SK-N-SH treated with all-trans-retinoic acid at 6 μM for 48 hours (cell line): Measurements from ENCODE around the gene DDX1.
A peak's percentile ranks its signal among the peaks of the same experiment; 100 is the strongest.
"Not testable (repeated sequence)": the region's sequence is repeated elsewhere in the genome, so short reads cannot be mapped to it uniquely, and the experiment has no call there.

ENCODE experiments used
- ATAC-seq: fragments of 200-7000 bp; cut with Tn5 transposase; 3 replicates; pipeline ENCODE4 v1.9.1; 2020; ENCODE audit warnings: mild to moderate bottlenecking, moderate library complexity
- ARNTL ChIP-seq: fragments of 450-650 bp; formaldehyde crosslinking; IDR thresholded peaks from 2 replicates; pipeline ENCODE4 v1.5.0; 2020; ENCODE audit warnings: low read depth, mild to moderate bottlenecking, moderate library complexity, borderline replicate concordance
- BACH2 ChIP-seq: fragments of 250-450 bp; sonication (Bioruptor Pico); IDR thresholded peaks from 2 replicates; pipeline ENCODE4 v1.9.0; 2021; ENCODE audit warnings: mild to moderate bottlenecking, borderline replicate concordance
- CREB5 ChIP-seq: fragments of 250-450 bp; sonication (Bioruptor Pico); IDR thresholded peaks from 2 replicates; pipeline ENCODE4 v1.5.1; 2020; ENCODE audit warnings: low read depth, mild to moderate bottlenecking, moderate library complexity
- CSDC2 ChIP-seq: fragments of 250-450 bp; sonication (Bioruptor Pico); IDR thresholded peaks from 2 replicates; pipeline ENCODE4 v1.5.0; 2020; ENCODE audit warnings: mild to moderate bottlenecking, moderate library complexity
- CSRNP3 ChIP-seq: fragments of 250-450 bp; sonication (Bioruptor Pico); IDR thresholded peaks from 2 replicates; pipeline ENCODE4 v1.5.1; 2021; ENCODE audit warnings: mild to moderate bottlenecking, moderate library complexity
- ESRRG ChIP-seq: fragments of 250-450 bp; sonication (Bioruptor Pico); IDR thresholded peaks from 2 replicates; pipeline ENCODE4 v1.6.1; 2021; ENCODE audit warnings: mild to moderate bottlenecking
- GLIS3 ChIP-seq: fragments of 250-450 bp; sonication (Bioruptor Pico); IDR thresholded peaks from 2 replicates; pipeline ENCODE4 v1.5.0; 2020; ENCODE audit warnings: mild to moderate bottlenecking, moderate library complexity
- ISL1 ChIP-seq: fragments of 250-450 bp; sonication (Bioruptor Pico); IDR thresholded peaks from 2 replicates; pipeline ENCODE4 v2.1.2; 2022; ENCODE audit warnings: mild to moderate bottlenecking, moderate library complexity
- OSR1 ChIP-seq: fragments of 250-450 bp; sonication (Bioruptor Pico); IDR thresholded peaks from 2 replicates; pipeline ENCODE4 v1.8.0; 2022; ENCODE audit warnings: moderate library complexity, mild to moderate bottlenecking, inconsistent platforms
- PATZ1 ChIP-seq: fragments of 250-450 bp; sonication (Bioruptor Pico); IDR thresholded peaks from 2 replicates; pipeline ENCODE4 v1.8.0; 2020; ENCODE audit warnings: mild to moderate bottlenecking, moderate library complexity, borderline replicate concordance
- POU6F1 ChIP-seq: fragments of 250-450 bp; sonication (Bioruptor Pico); IDR thresholded peaks from 2 replicates; pipeline ENCODE4 v1.8.0; 2021; ENCODE audit warnings: low read depth, mild to moderate bottlenecking, moderate library complexity, borderline replicate concordance
- PPARA ChIP-seq: fragments of 250-450 bp; sonication (Bioruptor Pico); IDR thresholded peaks from 2 replicates; pipeline ENCODE4 v1.5.0; 2020; ENCODE audit warnings: mild to moderate bottlenecking, borderline replicate concordance
- RARB ChIP-seq: fragments of 250-450 bp; sonication (Bioruptor Pico); IDR thresholded peaks from 2 replicates; pipeline ENCODE4 v1.8.0; 2021; ENCODE audit warnings: mild to moderate bottlenecking, moderate library complexity
- SNAI2 ChIP-seq: fragments of 250-450 bp; sonication (Bioruptor Pico); IDR thresholded peaks from 2 replicates; pipeline ENCODE4 v1.5.0; 2020; ENCODE audit warnings: mild to moderate bottlenecking, moderate library complexity
- TCF4 ChIP-seq: fragments of 250-450 bp; sonication (Bioruptor Pico); IDR thresholded peaks from 2 replicates; pipeline ENCODE4 v1.8.0; 2021; ENCODE audit warnings: mild to moderate bottlenecking, moderate library complexity, borderline replicate concordance
- TOX ChIP-seq: fragments of 250-450 bp; sonication (Bioruptor Pico); IDR thresholded peaks from 2 replicates; pipeline ENCODE4 v1.8.0; 2021; ENCODE audit warnings: mild to moderate bottlenecking, moderate library complexity, borderline replicate concordance
- TSHZ2 ChIP-seq: fragments of 250-450 bp; sonication (Bioruptor Pico); IDR thresholded peaks from 2 replicates; pipeline ENCODE4 v1.5.0; 2020; ENCODE audit warnings: mild to moderate bottlenecking, moderate library complexity
- ZC3H10 ChIP-seq: fragments of 250-450 bp; sonication (Bioruptor Pico); IDR thresholded peaks from 2 replicates; pipeline ENCODE4 v1.5.1; 2021; ENCODE audit warnings: mild to moderate bottlenecking, moderate library complexity
- ZFP3 ChIP-seq: fragments of 250-450 bp; sonication (Bioruptor Pico); IDR thresholded peaks from 2 replicates; pipeline ENCODE4 v1.5.0; 2020; ENCODE audit warnings: mild to moderate bottlenecking, moderate library complexity
- ZFP30 ChIP-seq: fragments of 450-650 bp; formaldehyde crosslinking; IDR thresholded peaks from 2 replicates; pipeline ENCODE4 v1.5.0; 2022; ENCODE audit warnings: mild to moderate bottlenecking, moderate library complexity
- ZNF565 ChIP-seq: fragments of 450-650 bp; formaldehyde crosslinking; conservative IDR thresholded peaks from 2 replicates; pipeline ENCODE4 v1.5.0; 2020; ENCODE audit warnings: low read depth, mild to moderate bottlenecking, moderate library complexity
- ZNF70 ChIP-seq: fragments of 450-650 bp; formaldehyde crosslinking; IDR thresholded peaks from 2 replicates; pipeline ENCODE4 v1.5.0; 2020; ENCODE audit warnings: mild to moderate bottlenecking, moderate library complexity
- ZNF8 ChIP-seq: fragments of 450-650 bp; formaldehyde crosslinking; IDR thresholded peaks from 2 replicates; pipeline ENCODE4 v1.5.0; 2020; ENCODE audit warnings: mild to moderate bottlenecking, moderate library complexity

The DDX1 gene

GRCh38 chr2:15591692-15592463, at the start of gene DDX1:
Gene DDX1 (plus strand): TSS chr2:15591868. CDS start chr2:15591934, 66 bp downstream.
- ATAC-seq: peak; percentile 95
- TF ChIP-seq RARB (CRISPR knock-in tag) (no peak), CSDC2 (peak; percentile 92; the same call in 1 of the 2 replicates), CREB5 (CRISPR knock-in tag) (no peak), OSR1 (CRISPR knock-in tag) (no peak), ZFP3 (CRISPR knock-in tag) (peak; percentile 79), GLIS3 (CRISPR knock-in tag) (peak; percentile 67), ZNF8 (CRISPR knock-in tag) (peak; percentile 37), ISL1 (CRISPR knock-in tag) (no peak), PPARA (CRISPR knock-in tag) (no peak), ZNF70 (CRISPR knock-in tag) (peak; percentile 44; the same call in 1 of the 2 replicates), TOX (CRISPR knock-in tag) (no peak), BACH2 (CRISPR knock-in tag) (no peak), CSRNP3 (CRISPR knock-in tag) (no peak), SNAI2 (CRISPR knock-in tag) (peak; percentile 85), TSHZ2 (CRISPR knock-in tag) (no peak; the same call in 1 of the 2 replicates), ZC3H10 (CRISPR knock-in tag) (no peak), ESRRG (no peak), ARNTL (CRISPR knock-in tag) (no peak; the same call in 1 of the 2 replicates), ZNF565 (CRISPR knock-in tag) (peak; percentile 69; the same call in 1 of the 2 replicates), PATZ1 (CRISPR knock-in tag) (0 out of 2 replicates have a peak, but pooled peaks have one; percentile 45), POU6F1 (CRISPR knock-in tag) (0 out of 2 replicates have a peak, but pooled peaks have one; percentile 59), ZFP30 (CRISPR knock-in tag) (no peak), TCF4 (CRISPR knock-in tag) (peak; percentile 67)

GRCh38 chr2:15542269-15542668, 49.4 kb upstream of the DDX1 start:
- ATAC-seq: not testable (repeated sequence)
